ENCODE data around the gene PTGDS. TPM values are rescaled to one million over a fixed set of nuclear protein-coding genes. Genes with fewer than 3 reads are reported as not detected.

PTGDS gene
- total and polyA plus RNA-seq, 4 donors, result 0.23 to 15.2 (median 6.4) TPM

DNA sequence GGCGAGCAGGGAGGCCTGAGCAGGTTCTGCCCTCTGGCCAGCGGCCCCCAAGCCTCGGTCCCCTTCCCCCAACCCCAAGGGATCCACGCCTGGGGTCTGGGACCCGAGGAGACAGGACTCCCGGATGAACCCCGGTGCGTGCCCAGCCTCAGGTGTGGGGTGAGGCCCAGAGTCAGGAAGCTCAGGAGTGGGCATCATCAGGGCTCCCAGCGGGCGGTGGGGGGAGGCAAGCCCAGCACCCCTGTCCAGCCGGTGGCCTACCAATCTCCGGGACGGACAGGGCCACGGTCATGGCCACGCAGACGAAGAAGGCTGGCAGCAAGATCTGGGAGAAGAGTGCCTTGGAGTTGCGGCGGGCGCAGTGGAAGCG, 36.3 kb downstream of the PTGDS start:
- Histone ChIP-seq H3K27me3 (ENCODE audit: control insufficient read depth in 4 of 4, insufficient read depth in 4 of 4, low read length in 3 of 4) (no peaks in the 10 kb centered on the region), H3K4me3 (ENCODE audit: low read depth in 1 of 3, low read length in 3 of 3) (no peak overlapping the region), H3K36me3 (ENCODE audit: control insufficient read depth in 4 of 4, insufficient read depth in 3 of 4, low read depth in 1 of 4, low read length in 3 of 4) (peaks cover 2 to 50% (median 23%) of the 10 kb centered on the region in 4 donors), H3K4me1 (ENCODE audit: control insufficient read depth in 4 of 4, insufficient read depth in 4 of 4, low read length in 3 of 4) (no peaks in the 10 kb centered on the region), H3K9me3 (ENCODE audit: control insufficient read depth in 4 of 4, low read length in 3 of 4) (no peaks in the 10 kb centered on the region), H3K9ac (ENCODE audit: low read depth in 1 of 2, low read length in 2 of 2) (no peak overlapping the region), H3K27ac (ENCODE audit: low read depth in 1 of 2, low read length in 2 of 2) (no peak overlapping the region)
- 97% methylated on average over 20 of the region's 20 CpGs for WGBS
- no peak for DNase-seq (ENCODE audit: low spot score)
- TF ChIP-seq HNF4A (conservative IDR thresholded peaks at IDR 0.05) (no peak), FOXA1 (IDR thresholded peaks at IDR 0.05) (no peak), RAD21 (IDR thresholded peaks at IDR 0.05) (no peak), SP1 (IDR thresholded peaks at IDR 0.05) (no peak), HNF4G (IDR thresholded peaks at IDR 0.05) (no peak), RXRA (IDR thresholded peaks at IDR 0.05) (no peak), NR2F2 (IDR thresholded peaks at IDR 0.05) (no peak), JUND (IDR thresholded peaks at IDR 0.05) (no peak), FOXA2 (IDR thresholded peaks at IDR 0.05) (no peak)
- TF ChIP-seq, protein P1, sequence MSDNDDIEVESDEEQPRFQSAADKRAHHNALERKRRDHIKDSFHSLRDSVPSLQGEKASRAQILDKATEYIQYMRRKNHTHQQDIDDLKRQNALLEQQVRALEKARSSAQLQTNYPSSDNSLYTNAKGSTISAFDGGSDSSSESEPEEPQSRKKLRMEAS (IDR thresholded peaks at IDR 0.05), result no peak
- TF ChIP-seq, protein P2, sequence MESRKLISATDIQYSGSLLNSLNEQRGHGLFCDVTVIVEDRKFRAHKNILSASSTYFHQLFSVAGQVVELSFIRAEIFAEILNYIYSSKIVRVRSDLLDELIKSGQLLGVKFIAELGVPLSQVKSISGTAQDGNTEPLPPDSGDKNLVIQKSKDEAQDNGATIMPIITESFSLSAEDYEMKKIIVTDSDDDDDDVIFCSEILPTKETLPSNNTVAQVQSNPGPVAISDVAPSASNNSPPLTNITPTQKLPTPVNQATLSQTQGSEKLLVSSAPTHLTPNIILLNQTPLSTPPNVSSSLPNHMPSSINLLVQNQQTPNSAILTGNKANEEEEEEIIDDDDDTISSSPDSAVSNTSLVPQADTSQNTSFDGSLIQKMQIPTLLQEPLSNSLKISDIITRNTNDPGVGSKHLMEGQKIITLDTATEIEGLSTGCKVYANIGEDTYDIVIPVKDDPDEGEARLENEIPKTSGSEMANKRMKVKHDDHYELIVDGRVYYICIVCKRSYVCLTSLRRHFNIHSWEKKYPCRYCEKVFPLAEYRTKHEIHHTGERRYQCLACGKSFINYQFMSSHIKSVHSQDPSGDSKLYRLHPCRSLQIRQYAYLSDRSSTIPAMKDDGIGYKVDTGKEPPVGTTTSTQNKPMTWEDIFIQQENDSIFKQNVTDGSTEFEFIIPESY (IDR thresholded peaks at IDR 0.05), result no peak

DNA sequence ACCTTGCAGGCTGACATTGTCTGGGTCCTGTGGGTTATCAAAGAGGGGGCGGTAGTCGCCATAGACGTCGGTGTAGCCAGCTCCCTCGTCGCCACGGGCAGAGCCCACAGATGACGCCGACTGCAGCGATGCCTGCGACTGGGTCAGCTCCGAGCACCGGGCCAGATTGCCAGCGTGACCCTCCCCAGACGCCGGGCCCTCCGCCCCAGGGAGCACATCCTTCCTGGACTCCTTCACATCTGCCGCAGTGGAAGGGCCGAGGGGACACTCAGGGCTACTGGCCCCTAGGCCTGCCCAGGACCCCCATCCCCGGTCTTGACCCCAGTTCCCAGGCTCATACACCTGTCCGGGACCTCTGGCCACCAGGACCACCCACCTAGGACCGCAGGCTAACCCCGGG, 36.9 kb downstream of the PTGDS start:
- H3K4me1 ChIP-seq (ENCODE audit: control insufficient read depth in 4 of 4, insufficient read depth in 4 of 4, low read length in 3 of 4), result no peaks in the 10 kb centered on the region
- TF ChIP-seq HNF4G (IDR thresholded peaks at IDR 0.05) (no peak), EGR1 (IDR thresholded peaks at IDR 0.05; ENCODE audit: low read depth in 2 of 2) (no peak)
- TF ChIP-seq, protein P3, sequence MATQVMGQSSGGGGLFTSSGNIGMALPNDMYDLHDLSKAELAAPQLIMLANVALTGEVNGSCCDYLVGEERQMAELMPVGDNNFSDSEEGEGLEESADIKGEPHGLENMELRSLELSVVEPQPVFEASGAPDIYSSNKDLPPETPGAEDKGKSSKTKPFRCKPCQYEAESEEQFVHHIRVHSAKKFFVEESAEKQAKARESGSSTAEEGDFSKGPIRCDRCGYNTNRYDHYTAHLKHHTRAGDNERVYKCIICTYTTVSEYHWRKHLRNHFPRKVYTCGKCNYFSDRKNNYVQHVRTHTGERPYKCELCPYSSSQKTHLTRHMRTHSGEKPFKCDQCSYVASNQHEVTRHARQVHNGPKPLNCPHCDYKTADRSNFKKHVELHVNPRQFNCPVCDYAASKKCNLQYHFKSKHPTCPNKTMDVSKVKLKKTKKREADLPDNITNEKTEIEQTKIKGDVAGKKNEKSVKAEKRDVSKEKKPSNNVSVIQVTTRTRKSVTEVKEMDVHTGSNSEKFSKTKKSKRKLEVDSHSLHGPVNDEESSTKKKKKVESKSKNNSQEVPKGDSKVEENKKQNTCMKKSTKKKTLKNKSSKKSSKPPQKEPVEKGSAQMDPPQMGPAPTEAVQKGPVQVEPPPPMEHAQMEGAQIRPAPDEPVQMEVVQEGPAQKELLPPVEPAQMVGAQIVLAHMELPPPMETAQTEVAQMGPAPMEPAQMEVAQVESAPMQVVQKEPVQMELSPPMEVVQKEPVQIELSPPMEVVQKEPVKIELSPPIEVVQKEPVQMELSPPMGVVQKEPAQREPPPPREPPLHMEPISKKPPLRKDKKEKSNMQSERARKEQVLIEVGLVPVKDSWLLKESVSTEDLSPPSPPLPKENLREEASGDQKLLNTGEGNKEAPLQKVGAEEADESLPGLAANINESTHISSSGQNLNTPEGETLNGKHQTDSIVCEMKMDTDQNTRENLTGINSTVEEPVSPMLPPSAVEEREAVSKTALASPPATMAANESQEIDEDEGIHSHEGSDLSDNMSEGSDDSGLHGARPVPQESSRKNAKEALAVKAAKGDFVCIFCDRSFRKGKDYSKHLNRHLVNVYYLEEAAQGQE (IDR thresholded peaks at IDR 0.05), result no peak
- TF ChIP-seq, protein P4, sequence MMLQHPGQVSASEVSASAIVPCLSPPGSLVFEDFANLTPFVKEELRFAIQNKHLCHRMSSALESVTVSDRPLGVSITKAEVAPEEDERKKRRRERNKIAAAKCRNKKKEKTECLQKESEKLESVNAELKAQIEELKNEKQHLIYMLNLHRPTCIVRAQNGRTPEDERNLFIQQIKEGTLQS (IDR thresholded peaks at IDR 0.05), result no peak
- TF ChIP-seq, protein P5, sequence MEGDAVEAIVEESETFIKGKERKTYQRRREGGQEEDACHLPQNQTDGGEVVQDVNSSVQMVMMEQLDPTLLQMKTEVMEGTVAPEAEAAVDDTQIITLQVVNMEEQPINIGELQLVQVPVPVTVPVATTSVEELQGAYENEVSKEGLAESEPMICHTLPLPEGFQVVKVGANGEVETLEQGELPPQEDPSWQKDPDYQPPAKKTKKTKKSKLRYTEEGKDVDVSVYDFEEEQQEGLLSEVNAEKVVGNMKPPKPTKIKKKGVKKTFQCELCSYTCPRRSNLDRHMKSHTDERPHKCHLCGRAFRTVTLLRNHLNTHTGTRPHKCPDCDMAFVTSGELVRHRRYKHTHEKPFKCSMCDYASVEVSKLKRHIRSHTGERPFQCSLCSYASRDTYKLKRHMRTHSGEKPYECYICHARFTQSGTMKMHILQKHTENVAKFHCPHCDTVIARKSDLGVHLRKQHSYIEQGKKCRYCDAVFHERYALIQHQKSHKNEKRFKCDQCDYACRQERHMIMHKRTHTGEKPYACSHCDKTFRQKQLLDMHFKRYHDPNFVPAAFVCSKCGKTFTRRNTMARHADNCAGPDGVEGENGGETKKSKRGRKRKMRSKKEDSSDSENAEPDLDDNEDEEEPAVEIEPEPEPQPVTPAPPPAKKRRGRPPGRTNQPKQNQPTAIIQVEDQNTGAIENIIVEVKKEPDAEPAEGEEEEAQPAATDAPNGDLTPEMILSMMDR (IDR thresholded peaks at IDR 0.05; ENCODE audit: low read depth, low read length, missing input control), result no peak
- H3K4me3 ChIP-seq (ENCODE audit: low read depth in 1 of 3, low read length in 3 of 3), result no peak overlapping the region
- DNase-seq (ENCODE audit: low spot score), result no peak
- peaks cover 2 to 50% (median 23%) of the 10 kb centered on the region in 4 donors for H3K36me3 ChIP-seq (ENCODE audit: control insufficient read depth in 4 of 4, insufficient read depth in 3 of 4, low read depth in 1 of 4, low read length in 3 of 4)
- H3K9ac ChIP-seq (ENCODE audit: low read depth in 1 of 2, low read length in 2 of 2), result no peak overlapping the region
- no peak overlapping the region for H3K27ac ChIP-seq (ENCODE audit: low read depth in 1 of 2, low read length in 2 of 2)
- H3K27me3 ChIP-seq (ENCODE audit: control insufficient read depth in 4 of 4, insufficient read depth in 4 of 4, low read length in 3 of 4), result no peaks in the 10 kb centered on the region
- WGBS, result 93% methylated on average over 23 of the region's 23 CpGs
- no peaks in the 10 kb centered on the region for H3K9me3 ChIP-seq (ENCODE audit: control insufficient read depth in 4 of 4, low read length in 3 of 4)
